ENCODE measurements around the gene RINL. TPM values are rescaled to one million over a fixed set of nuclear protein-coding genes. Genes with fewer than 3 reads are reported as not detected.
A peak's percentile ranks its signal among the peaks of the same experiment; 100 is the strongest.

RINL gene
- polyA plus RNA-seq, 5 donors, result 6.4 to 9.4 (median 8.4) TPM

DNA sequence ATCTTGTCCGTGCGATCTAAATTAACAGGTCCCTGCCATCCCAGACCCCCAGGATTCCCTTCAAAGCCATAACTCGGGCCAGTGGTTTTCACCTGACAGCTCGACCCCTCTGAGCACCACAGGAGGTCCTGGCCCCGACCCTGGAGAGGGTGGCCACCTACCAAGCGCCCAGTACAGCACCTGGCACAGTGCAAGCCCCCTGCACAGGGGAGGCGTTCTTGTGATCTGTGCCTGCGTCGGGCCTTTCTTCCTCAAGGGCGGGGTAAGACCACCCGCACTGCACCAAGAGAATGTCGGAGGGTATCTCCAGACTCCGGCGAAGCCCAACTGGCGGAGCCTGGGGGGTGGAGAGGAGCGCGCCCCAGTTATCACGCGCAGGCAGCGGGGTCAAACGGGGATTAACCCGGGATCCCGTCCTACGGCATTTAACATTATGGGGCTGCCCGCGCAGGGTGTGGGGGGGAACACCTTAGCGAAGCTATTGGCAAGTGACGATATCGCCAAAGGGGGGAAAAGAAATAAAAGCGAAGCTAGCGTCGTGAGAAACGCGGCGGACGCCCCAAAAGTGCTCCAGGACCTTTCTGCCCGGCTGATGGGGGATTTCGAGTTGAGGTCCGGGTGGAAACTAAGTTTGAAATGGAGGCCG is 27.0 kb downstream of the RINL start:
- DNase-seq, result peak in 1 of 2 donors; percentile 29

DNA sequence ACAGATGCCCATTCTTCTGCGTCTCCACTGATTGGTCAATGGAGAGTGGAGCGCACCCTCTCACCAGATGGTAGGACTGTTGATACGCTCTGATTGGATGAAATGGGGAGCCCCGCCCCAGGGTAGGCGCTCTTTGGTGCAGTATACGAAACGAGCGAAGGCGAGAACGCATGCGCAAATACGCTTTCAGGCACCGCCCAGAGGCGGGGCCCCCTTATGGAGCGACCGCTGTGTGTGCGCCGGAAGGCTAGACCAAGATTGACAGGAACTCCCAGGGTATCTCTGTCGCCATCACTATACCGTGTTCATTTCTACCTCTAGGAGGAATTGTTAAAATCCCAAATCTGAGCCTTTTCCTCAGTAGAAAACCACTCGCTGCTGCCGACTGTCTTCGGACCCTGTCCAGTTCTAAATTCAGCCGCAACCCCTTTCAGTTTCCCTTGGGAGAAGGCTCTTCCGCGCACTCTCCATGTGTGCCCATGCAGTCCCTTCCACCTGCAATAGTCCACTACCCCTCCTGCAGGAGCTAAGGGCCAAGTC is 27.6 kb downstream of the RINL start:
- no peak for DNase-seq

DNA sequence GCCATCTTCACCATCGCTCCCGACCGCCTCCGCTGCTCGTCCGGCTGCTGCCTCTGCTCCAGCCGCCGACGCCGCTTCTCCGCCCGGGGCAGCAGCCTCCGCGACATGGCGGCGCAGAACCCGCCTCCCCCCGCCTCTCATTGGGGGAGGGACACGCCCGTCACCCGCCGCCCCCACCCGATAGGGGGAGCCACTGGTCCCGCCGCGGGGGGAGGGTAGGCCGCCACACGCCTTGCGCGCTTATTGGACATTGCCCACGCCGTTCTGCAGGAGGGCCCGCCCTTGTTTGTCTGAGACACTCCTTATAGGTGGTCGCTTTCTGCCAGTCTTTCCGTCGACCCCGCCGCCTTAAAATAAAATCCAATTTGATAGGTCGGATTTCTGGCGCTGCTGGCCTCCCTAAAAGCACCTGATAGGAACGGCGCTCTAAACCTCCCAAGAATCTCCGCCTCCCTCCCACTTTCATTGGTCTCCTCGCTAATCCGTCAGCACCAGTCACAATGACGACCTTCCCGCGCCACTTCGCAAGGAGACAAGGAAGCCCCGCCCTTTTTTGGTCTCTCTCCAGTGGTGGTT is 28.1 kb downstream of the RINL start, which contains the start of gene HNRNPL:
HNRNPL (minus strand) TSS at position 127 of the 576 bp plus-strand sequence; CDS start at position 107, 20 bp downstream.
- peak; percentile 100 for DNase-seq

DNA sequence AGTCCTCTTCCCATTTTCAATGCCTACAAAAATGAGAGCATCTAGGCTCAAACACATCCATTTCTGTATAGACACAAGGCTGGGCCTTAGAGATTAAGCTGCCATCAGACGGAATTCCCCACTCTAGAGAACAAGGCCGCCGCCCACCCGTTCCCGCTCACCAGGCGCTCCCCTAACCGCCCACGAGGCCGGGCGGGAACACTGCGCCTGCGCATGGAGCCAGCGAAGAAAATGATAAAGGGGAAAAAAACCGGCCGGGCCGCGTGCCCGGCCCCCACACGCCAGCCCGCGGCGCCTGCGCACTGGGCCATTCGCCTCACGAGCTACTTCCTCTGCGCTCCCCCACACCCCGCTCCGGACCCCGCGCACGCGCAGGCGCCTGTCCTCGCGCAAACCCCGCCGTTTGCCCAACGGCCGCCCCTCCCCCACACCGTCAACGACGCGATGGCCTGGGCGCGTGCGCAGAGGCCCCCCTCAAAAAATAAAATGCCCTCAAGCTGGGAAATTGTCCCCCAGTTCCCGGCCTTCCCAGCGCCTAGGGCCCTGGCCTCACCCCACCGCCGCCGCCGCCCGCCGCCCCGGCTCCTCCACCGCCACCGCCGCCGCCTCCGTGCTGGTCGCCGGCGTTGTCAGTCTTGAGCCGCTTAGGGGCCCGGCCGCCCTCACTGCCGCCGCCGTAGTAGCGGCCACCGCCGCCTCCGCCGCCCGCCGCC is 28.8 kb downstream of the RINL start:
- peak; percentile 97 to 98 for DNase-seq

DNA sequence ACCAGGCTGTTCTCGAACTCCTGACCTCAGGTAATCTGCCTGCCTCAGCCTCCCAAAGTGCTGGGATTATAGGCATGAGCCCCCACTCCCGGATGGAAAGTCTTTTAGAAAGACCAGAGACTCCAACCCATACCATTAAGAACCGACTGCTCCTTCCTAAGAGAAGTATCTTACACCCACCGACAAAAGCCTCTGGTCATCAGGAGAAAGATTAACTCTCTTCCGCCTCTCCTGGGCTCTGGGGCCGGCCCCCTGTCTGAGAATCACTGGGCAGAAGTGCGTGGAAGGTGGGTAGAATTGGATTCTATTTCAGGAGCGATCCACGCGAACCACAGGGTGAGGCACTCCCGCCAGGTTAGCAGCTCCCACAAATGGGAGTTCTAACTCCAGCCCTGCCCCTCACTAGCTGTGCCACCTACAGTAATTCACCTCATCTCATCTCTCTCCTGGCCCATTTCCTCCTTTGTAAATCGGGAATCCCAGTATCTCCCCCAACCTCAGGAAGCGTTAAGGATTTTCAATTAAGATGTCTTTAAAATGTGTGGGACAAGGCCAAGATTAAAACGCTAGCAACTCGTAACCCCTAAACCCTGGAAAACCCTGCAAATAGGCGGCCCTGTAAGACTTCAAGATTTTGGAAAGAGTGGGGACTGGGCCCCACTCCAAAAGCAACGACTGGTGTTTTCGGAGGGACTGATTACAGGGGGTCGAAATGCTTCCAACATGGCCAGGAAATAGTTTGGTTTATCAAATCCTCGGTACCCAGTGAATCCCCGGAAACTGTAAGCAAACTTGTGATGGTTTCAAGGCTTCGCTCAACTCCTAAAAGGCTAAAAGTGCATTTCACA is 29.6 kb downstream of the RINL start:
- no peak for DNase-seq

DNA sequence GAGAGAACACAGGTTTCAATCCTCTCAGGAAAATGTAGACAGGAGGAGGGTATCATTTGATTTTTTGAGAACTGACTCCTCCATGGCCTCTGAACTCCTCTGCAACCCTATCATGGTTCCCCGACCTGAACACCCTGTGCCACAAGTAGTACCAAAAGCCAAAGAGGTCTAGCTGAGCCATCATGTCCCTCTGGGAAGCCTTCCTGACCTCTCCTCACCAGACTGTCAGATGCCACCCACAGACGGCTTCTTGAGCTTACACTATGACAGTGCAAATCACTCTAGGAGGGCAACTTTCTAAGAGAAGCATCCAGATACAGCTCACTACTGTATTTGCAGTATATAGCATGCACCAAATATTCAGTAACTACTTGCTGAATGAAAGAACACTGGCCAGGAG is 32.0 kb downstream of the RINL start:
- DNase-seq, result no peak

DNA sequence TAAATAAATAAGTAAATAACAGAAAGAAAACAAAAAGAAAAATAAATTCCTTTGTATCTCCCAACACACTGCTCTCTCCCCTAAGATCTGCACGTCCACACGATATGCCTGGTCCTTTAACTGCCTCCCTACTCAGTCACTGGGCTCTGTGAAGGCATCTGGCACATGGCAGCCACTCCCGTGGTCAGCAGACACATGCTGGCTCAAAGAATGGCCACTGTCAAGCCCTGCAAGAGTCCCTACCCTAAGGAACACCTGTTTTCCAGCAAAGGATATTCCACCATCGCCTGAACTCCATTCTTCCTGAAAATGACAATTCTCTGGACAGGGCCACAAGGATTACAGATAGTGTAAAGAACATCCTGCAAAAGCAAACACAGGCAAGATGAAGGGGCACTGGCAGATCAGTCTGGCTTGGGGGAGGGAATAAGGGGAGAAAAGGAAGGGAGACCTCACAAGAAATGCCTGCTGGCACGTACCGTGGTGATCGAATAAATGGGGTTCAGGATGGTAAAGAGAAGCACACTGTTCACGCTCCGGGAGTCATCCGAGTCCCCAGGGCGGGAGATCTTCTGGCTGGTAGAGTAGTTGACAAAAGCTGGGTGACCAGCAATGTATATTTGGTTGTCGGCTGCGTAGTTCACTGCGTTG is 32.6 kb downstream of the RINL start:
- no peak for DNase-seq

DNA sequence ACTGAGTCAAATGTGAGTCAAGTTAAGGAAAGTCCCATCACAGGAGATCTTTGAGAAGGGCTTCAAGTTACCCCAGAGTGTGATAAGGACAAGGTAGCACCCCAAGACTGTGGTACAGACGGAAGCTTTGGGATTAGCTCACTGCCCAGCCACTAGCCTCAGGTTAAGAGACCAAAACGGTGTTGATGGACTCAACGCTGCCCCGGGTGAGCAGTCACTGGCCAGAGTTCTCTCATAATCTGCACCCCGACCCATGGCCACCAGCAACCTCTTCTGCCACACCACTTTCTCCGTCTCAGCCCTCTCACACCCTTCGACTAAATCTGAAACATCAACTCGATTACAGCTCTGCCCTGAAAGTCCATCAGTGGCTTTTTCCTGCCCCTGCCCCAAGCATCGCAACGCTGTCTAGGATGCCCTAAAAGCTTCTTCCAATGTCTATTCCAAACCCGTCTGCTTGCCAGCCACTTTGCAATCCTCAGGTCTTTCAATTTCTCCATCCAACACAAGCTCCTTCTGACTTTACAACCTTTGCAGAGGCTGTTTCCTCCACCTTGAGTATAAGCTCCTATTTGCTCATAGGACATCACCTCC is 33.9 kb downstream of the RINL start:
- no peak for DNase-seq

DNA sequence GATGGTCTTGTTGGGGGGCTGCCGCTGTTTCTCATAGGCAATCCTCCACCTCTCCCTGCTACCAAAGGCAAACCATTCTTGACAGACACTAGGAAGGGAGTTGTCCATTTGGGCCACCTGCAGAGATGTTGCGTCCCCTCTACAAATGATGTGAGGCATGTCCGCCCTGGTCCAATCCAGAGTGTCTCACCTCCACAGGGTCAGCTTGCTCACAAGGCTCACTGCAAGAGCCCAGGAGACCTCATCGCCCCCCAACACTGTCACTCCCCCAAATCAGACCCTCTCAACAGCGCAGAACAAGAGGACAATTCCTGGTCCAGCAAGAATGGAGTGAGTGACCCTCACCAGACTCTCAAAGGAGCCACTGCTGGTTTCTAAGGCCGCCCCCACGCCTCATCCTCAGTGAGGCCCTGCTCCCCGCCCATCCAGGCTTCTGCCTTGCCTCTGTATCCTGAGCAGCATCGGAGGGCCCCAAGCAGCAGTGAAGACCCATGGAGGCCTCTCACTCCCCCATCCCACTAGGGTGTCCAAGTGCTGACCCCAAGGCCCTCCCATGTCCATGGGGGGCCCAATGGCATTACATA is 34.8 kb downstream of the RINL start:
- DNase-seq, result no peak

DNA sequence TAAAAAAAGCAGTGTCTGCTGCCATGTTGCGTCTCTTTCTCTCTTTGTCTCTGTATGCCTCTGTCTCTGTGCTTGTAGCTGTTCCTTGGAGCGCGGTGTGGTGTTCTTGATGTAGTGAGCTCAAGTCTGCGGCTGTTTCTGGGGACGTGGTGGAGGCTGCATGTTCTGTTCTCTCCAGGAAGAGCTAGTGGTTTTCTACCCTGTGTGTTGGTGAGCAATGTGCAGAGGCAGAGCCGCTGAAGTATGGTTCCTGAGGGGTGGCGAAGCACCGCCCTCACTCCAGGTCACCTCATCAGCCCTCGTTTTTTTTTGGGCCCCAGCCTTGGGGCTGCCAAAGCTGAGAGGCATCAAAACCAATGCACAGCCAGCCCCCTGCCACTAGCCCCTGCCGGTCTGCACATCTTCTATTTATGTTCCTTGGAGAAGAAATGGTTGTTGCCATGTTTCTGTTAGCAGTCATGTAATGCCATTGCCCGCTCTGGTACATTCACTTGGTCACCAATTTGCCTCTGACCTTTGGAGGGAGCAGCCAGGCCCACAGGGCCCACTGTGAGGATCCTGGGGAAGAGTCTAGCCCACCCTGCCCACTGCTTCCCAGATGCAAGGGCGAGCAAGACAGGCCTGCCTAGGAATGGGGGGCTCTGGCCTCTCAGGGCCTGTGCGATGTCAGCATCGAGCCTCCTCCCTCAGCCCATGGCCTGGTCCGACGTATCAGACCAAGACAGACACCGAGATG is 35.5 kb downstream of the RINL start:
- DNase-seq, result no peak

DNA sequence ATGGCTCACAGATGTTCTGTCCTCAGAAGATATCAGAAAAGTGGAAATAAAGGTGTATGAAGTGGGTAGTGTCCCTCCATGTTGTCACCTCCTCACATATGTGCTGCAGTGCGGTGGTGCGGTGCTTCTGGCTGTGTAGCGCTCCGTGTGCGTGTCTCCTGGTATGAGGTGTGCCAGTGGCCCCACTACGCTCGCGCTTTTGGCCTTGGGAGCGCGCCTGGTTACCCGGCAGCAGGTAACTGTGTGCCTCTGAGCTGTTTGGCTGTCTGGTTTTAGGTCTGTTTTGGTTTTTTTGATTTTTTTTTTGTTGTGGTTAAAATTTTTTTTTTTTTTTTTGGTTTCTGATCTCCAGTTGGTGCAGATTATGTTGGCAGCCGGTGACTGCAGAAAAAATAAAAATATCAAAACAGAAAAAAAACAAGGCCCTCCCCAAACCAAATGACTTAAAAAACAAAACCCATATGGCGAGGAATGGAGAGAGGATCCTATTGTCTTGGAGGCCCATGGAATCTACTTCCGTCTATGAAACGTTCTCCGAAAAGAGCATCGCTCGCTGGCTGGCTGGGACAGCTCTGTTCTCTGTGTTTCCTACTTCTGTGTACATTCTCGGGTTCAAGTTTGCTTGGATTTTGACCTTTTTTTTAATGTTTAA is 36.2 kb downstream of the RINL start:
- no peak for DNase-seq

DNA sequence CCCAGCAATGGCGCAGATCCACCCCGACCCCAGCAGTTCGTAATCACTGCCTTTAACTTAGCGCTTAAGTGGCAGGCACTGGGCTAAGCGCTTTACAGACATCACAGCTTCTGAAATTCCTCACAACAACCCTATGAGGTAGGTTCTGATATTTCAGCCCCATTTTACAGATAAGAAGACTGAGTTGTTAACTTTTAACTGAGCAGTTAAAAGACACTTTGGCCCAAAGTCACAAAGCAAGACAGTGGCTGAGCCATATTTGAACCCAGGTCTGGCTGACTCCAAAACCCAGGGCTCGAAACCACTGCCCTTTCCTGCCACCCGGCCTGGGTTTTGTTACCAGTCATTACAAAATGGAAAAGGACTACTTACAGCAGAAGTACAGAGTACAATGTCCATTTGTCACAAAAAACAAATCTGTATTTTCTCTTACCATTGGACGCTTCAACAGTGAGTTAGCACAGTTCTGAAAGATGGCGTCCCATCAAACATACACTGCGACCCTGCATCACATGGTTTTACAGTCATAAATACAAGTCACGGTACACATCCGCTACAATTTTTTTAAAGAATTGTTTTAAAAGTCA is 36.8 kb downstream of the RINL start:
- DNase-seq, result no peak

DNA sequence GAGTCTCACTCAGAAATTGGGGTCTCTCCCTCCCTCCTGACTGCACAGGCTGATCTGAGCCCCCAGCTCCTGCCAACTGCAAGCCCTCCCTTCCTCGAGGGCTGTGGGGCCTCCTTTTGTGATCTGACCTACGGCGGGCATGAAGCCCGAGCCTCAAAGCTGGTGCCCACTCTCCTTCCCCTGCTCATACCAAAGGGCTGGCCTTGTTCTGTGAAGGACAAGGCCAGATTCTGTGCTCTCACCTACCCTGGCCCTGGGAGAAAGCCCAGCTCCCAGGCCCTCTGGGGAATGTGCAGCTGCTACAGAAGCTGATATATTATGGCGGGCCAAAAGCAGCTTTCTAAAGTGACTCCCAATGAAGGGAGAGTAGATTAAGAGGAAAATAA is 37.5 kb downstream of the RINL start:
- no peak for DNase-seq

DNA sequence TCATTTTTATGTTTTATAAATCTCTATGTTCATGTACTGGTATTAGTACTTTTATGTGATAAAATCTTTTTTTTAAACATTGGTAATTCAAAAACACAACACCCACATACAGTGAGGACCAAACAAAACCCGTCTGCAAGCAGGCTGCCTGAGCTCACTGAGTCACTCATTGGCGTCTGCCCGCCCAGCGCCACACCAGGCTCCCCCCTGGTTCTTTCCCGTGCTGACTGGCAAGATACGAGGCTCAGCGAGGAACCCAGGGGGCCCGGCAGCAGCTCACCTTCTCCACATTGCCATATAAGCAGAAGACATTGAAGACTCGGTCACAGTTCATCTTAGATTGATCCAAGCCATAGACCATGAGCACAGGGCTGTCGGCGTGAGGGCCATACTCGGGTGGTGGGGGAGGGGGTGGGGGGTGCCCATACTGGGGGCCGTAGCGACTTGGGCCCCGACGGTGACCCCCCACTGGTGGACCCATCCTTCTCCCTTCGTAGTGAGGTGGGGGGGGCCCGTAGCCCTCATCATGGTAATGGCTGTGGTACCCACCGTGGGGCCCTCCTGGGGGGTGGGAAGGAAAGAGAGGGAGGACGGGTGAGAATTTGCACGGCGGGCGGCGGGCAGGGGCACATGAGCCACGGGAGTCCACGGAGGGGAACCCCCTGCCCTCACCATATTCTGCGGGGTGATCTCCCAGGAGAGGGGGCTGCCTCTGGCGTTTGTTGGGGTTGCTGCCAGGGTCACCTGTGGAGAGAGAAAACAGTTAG is 38.1 kb downstream of the RINL start:
- DNase-seq, result no peak

DNA sequence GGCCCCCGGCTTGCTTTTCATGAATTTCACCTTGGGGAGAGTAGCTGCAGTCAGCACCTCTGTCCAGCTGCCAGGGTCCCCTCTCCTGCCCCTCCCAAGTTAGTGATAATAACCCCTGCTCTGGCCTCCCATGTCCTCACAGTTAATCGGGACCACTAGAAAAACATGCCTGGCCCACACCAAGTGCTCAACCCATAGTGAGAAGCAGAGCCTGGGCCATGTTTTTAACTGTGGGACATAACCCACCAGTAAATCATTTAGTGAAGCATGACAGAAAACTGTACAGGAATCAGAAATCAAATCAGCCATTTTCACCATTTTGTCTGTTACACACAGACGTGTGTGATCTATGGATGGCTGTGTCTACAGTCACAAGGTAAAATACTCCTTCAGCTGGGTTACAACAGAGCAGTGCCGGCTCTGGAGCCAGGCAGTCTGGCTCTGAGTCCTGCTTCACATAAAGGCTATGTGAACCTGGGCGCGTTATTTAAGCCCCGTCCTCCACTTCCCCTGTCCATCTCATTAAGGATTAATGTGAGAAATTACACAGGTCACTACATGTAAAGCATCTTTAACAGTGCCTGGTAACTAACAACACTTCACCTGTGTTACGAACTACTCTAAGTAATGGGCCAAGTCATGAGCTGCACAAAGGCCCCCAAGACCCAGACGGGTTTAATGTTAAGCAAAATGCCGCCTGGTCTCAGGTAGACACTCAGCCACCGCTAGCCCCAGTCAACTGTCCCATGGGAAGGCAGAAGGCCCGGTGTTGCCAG is 38.9 kb downstream of the RINL start:
- no peak for DNase-seq

DNA sequence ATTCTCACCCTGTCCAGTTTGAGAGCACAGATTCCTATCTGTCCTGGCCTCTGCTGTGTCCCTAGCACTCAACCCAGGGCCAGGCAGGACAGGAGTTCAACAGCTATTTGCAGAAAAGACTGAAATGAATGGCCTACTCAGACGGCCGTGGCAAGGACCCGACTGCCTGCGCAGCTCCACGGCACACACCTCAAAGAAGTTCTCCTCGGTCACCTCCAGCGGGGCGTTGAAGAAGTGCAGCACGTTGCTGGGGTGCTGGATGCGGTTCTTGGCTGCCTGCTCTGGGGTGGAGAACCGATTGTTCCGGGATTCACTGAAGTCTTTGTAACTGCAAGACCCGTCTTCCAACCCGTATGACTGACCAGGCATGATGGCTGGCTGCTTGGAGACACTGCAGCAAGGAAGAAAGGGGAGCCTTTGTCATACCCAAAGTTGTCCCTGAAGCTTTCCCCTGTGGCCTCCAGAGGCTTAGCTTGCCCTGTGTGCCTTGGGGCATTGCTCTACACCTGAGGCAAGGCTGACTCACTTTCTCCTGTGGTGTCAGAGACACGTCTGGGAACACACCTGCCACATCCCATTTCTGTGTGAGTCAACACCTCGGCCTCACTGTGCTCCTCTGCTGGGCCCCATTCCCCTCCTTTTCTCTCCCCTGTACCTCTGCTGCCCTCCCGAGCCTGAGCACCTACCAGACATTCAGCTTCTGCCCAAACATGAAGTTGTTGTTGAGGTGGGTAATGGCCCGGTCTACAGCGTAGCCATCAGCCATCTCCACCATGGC is 39.7 kb downstream of the RINL start:
- no peak for DNase-seq

Data from right lung (tissue), 5 donors.